ENCODE data around the gene C6orf120. TPM values are rescaled to one million over a fixed set of nuclear protein-coding genes. Genes with fewer than 3 reads are reported as not detected.

The C6orf120 gene
- total RNA-seq, 2 donors from 2014 or later: 13.3 to 14.4 TPM

- no peaks in the 10 kb centered on the region for H3K9me3 Mint-ChIP-seq
- peak overlapping the region; percentile 92 for H3K27ac Mint-ChIP-seq
- DNase-seq: peak; percentile 75 to 76
- H3K4me1 Mint-ChIP-seq (ENCODE audit: low read depth): peaks cover 48% of the 10 kb centered on the region
- H3K36me3 Mint-ChIP-seq (ENCODE audit: insufficient read depth in 2 of 2): peaks cover 3 to 13% of the 10 kb centered on the region in 2 donors
- H3K4me3 Mint-ChIP-seq: peak overlapping the region; percentile 90 to 91
- ATAC-seq (replicated peaks in 1 of 2): peak; percentile 48 to 57
- H3K27me3 Mint-ChIP-seq (ENCODE audit: low read depth): no peaks in the 10 kb centered on the region
These were observed 21.4 kb downstream of the C6orf120 start for GRCh38 chr6:169723200-169723909.

GRCh38 chr6:169723991-169724493 is 22.1 kb downstream of the C6orf120 start:
- Mint-ChIP-seq H3K4me1 (ENCODE audit: low read depth) (peaks cover 46% of the 10 kb centered on the region), H3K36me3 (ENCODE audit: insufficient read depth in 2 of 2) (peaks cover 3 to 13% of the 10 kb centered on the region in 2 donors), H3K9me3 (no peaks in the 10 kb centered on the region), H3K27ac (no peak overlapping the region), H3K27me3 (ENCODE audit: low read depth) (no peaks in the 10 kb centered on the region), H3K4me3 (peak overlapping the region in 1 of 2 donors; percentile 68)
- ATAC-seq (replicated peaks in 1 of 2) (peak; percentile 56 to 66), DNase-seq (peak; percentile 49 to 61)

GRCh38 chr6:169724494-169725124 is 22.7 kb downstream of the C6orf120 start, which contains the start of gene PHF10:
Gene PHF10 (minus strand): TSS chr6:169724500. CDS start chr6:169723931, 569 bp downstream.
- H3K4me3 Mint-ChIP-seq: peak within 1 kb of the TSS; percentile 90 to 91

GRCh38 chr6:169725125-169726048 is 23.5 kb downstream of the C6orf120 start:
- peaks cover 3 to 10% of the 10 kb centered on the region in 2 donors for H3K36me3 Mint-ChIP-seq (ENCODE audit: insufficient read depth in 2 of 2)
- no peaks in the 10 kb centered on the region for H3K9me3 Mint-ChIP-seq
- DNase-seq (peak; percentile 22 to 24), ATAC-seq (replicated peaks in 1 of 2) (no peak)
- peak overlapping the region; percentile 74 for H3K27ac Mint-ChIP-seq
- H3K27me3 Mint-ChIP-seq (ENCODE audit: low read depth): no peaks in the 10 kb centered on the region
- H3K4me1 Mint-ChIP-seq (ENCODE audit: low read depth): peaks cover 33% of the 10 kb centered on the region
- peak overlapping the region; percentile 69 to 76 for H3K4me3 Mint-ChIP-seq

More at GRCh38 chr6:169724494-169725124, 22.7 kb downstream of the C6orf120 start, which contains the start of gene PHF10:
- Mint-ChIP-seq H3K36me3 (ENCODE audit: insufficient read depth in 2 of 2) (peaks cover 3 to 10% of the 10 kb centered on the region in 2 donors), H3K27ac (peak within 1 kb of the TSS; percentile 92), H3K27me3 (ENCODE audit: low read depth) (no peaks in the 10 kb centered on the region), H3K4me1 (ENCODE audit: low read depth) (peaks cover 40% of the 10 kb centered on the region), H3K9me3 (no peaks in the 10 kb centered on the region)
- peak; percentile 67 to 68 for DNase-seq
- ATAC-seq (replicated peaks in 1 of 2): peak; percentile 63 to 66

DNA sequence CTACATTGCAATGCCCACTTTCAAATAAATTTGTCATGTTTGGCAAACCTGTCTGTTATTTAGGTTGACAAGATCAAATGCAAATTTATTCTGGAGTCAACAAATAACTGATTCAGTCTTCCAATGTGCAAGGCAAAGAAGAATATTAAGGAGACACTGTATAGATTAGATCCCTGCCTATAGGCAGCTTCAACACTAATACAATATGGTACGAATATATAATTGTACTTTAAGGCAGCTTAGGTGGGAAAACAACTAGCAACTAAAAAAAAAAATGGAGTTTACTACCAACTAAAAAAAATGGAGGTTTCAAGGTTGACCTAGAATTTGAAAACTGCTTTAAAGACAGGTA is 24.1 kb downstream of the C6orf120 start:
- Mint-ChIP-seq H3K9me3 (no peaks in the 10 kb centered on the region), H3K27ac (peak overlapping the region; percentile 74), H3K27me3 (ENCODE audit: low read depth) (no peaks in the 10 kb centered on the region), H3K4me3 (peak overlapping the region; percentile 69 to 76), H3K4me1 (ENCODE audit: low read depth) (peaks cover 26% of the 10 kb centered on the region), H3K36me3 (ENCODE audit: insufficient read depth in 2 of 2) (peaks cover 3 to 10% of the 10 kb centered on the region in 2 donors)
- DNase-seq (no peak), ATAC-seq (replicated peaks in 1 of 2) (no peak)

DNA sequence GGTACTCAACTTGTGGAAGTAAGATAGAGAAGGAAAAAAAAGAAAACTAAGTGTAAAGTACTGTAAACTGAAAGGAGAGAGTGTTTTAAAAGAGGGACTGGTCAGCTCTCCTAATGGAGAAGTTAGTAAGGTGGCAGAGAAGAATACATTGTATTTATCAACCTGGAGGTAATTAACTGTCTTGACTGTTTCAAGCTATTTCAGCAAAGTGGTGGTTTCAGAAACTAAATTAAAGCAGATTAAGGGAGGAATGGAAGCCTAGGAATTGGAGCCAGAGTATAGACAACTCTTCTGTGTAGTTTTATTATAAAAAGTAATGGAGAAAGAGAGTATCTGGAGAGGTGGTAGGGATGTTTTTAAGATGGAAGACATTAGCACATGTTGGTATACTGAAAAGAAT is 25.0 kb downstream of the C6orf120 start:
- no peak for DNase-seq
- Mint-ChIP-seq H3K4me3 (no peak overlapping the region), H3K27me3 (ENCODE audit: low read depth) (no peaks in the 10 kb centered on the region), H3K9me3 (no peaks in the 10 kb centered on the region), H3K27ac (no peak overlapping the region), H3K36me3 (ENCODE audit: insufficient read depth in 2 of 2) (peaks cover 3 to 10% of the 10 kb centered on the region in 2 donors), H3K4me1 (ENCODE audit: low read depth) (peaks cover 17% of the 10 kb centered on the region)
- no peak for ATAC-seq (replicated peaks in 1 of 2)

DNA sequence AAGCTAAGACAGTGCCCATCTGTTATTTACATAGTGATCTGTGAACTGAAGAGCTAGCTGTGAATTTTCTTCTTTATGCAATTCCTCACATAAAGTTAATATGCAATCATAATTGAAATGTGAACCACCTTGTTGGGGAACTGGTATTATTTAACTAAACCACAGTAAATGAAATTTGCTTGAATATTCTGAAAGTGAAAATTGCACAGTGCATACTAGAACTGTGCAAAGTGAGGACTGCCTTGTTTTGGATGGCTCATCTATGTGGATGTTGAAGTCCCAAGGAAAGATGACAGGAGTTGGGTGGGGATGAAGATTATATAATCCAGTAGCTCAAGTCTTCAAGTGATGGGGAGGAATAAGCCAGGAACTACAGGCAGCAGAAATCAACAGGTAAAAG is 28.0 kb downstream of the C6orf120 start:
- no peaks in the 10 kb centered on the region for H3K9me3 Mint-ChIP-seq
- peaks cover 0 to 2% of the 10 kb centered on the region in 2 donors for H3K36me3 Mint-ChIP-seq (ENCODE audit: insufficient read depth in 2 of 2)
- DNase-seq (no peak), ATAC-seq (replicated peaks in 1 of 2) (no peak)
- H3K4me3 Mint-ChIP-seq: no peak overlapping the region
- peaks cover 11% of the 10 kb centered on the region for H3K27me3 Mint-ChIP-seq (ENCODE audit: low read depth)
- no peak overlapping the region for H3K27ac Mint-ChIP-seq
- peaks cover 17% of the 10 kb centered on the region for H3K4me1 Mint-ChIP-seq (ENCODE audit: low read depth)

- Mint-ChIP-seq H3K27me3 (ENCODE audit: low read depth) (peaks cover 31% of the 10 kb centered on the region), H3K36me3 (ENCODE audit: insufficient read depth in 2 of 2) (peaks cover 0 to 2% of the 10 kb centered on the region in 2 donors), H3K27ac (no peak overlapping the region)
These were observed 36.5 kb downstream of the C6orf120 start for GRCh38 chr6:169738204-169738975.

GRCh38 chr6:169738976-169739529 is 37.1 kb downstream of the C6orf120 start:
- no peaks in the 10 kb centered on the region for H3K9me3 Mint-ChIP-seq
- H3K4me1 Mint-ChIP-seq (ENCODE audit: low read depth): peaks cover 7% of the 10 kb centered on the region
- H3K27me3 Mint-ChIP-seq (ENCODE audit: low read depth): peaks cover 30% of the 10 kb centered on the region
- no peaks in the 10 kb centered on the region for H3K36me3 Mint-ChIP-seq (ENCODE audit: insufficient read depth in 2 of 2)
- ATAC-seq (replicated peaks in 1 of 2): no peak
- DNase-seq: no peak
- no peak overlapping the region for H3K27ac Mint-ChIP-seq
- H3K4me3 Mint-ChIP-seq: no peak overlapping the region

More at GRCh38 chr6:169738204-169738975, 36.5 kb downstream of the C6orf120 start:
- no peak overlapping the region for H3K4me3 Mint-ChIP-seq
- H3K9me3 Mint-ChIP-seq: no peaks in the 10 kb centered on the region
- DNase-seq: no peak
- peaks cover 7% of the 10 kb centered on the region for H3K4me1 Mint-ChIP-seq (ENCODE audit: low read depth)
- no peak for ATAC-seq (replicated peaks in 1 of 2)

- no peaks in the 10 kb centered on the region for H3K9me3 Mint-ChIP-seq
- H3K4me1 Mint-ChIP-seq (ENCODE audit: low read depth): peaks cover 7% of the 10 kb centered on the region
- peaks cover 0 to 2% of the 10 kb centered on the region in 2 donors for H3K36me3 Mint-ChIP-seq (ENCODE audit: insufficient read depth in 2 of 2)
- H3K27ac Mint-ChIP-seq: no peak overlapping the region
- ATAC-seq (replicated peaks in 1 of 2) (no peak), DNase-seq (no peak)
- H3K4me3 Mint-ChIP-seq: no peak overlapping the region
- peaks cover 7% of the 10 kb centered on the region for H3K27me3 Mint-ChIP-seq (ENCODE audit: low read depth)
These were observed 39.4 kb downstream of the C6orf120 start for GRCh38 chr6:169741344-169741743.

GRCh38 chr6:169745405-169745804 is 43.5 kb downstream of the C6orf120 start:
- no peak for ATAC-seq (replicated peaks in 1 of 2)
- Mint-ChIP-seq H3K4me1 (ENCODE audit: low read depth) (peaks cover 12% of the 10 kb centered on the region), H3K9me3 (peaks cover 0 to 2% of the 10 kb centered on the region in 2 donors), H3K4me3 (no peak overlapping the region), H3K27ac (no peak overlapping the region), H3K27me3 (ENCODE audit: low read depth) (no peaks in the 10 kb centered on the region), H3K36me3 (ENCODE audit: insufficient read depth in 2 of 2) (peaks cover 2 to 14% of the 10 kb centered on the region in 2 donors)
- no peak for DNase-seq

DNA sequence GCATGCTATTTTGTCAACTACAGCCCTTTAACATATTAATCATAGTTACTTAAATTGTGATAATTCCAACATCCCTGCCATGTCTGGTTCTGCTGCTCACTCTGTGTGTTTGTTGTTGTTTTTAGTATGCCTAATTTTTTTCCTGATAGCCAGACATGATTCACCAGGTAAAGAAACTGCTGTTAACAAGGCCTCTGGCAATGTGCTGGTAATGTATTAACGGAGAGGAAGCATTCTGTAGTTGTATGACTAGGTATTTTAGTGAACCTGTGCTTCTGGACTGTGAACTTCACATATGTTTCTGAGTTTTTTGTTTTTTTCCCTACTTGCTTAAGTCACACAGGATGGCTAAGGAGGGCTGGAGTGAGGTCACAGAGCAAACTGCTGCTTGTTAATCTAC is 44.6 kb downstream of the C6orf120 start:
- H3K4me1 Mint-ChIP-seq (ENCODE audit: low read depth): peaks cover 18% of the 10 kb centered on the region
- H3K27ac Mint-ChIP-seq: peak overlapping the region; percentile 51
- no peak overlapping the region for H3K4me3 Mint-ChIP-seq
- peaks cover 0 to 2% of the 10 kb centered on the region in 2 donors for H3K9me3 Mint-ChIP-seq
- ATAC-seq (replicated peaks in 1 of 2) (no peak), DNase-seq (no peak)
- H3K36me3 Mint-ChIP-seq (ENCODE audit: insufficient read depth in 2 of 2): peaks cover 4 to 19% of the 10 kb centered on the region in 2 donors
- H3K27me3 Mint-ChIP-seq (ENCODE audit: low read depth): no peaks in the 10 kb centered on the region
